H1 (cell line): Measurements from ENCODE around the gene TAF12. TPM values are rescaled to one million over a fixed set of nuclear protein-coding genes. Genes with fewer than 3 reads are reported as not detected.

Experiments used
- CTCF ChIA-PET: fragments of 300-600 bp; sonication (Branson Sonifier 250); formaldehyde crosslinking; loops from one replicate; lab custom pipeline; 2021; ENCODE audit not compliant: partially characterized antibody; lab: Charles Lee
- POLR2A ChIA-PET: fragments of 300-600 bp; sonication (Branson Sonifier 250); formaldehyde crosslinking; loops from one replicate; lab custom pipeline; 2021; ENCODE audit warnings: inconsistent platforms; ENCODE audit not compliant: partially characterized antibody; lab: Charles Lee
- DNase-seq, 2 experiments: peaks; one replicate each; pipeline versions ENCODE4 v3.0.0 to v3.0.0-alpha.2; 2010 to 2022; ENCODE audit warnings: low spot score in 2 of 2, low read depth in 1 of 2, mixed read lengths in 1 of 2
- FAIRE-seq: peaks from 2 replicates; lab custom pipeline; 2011; peaks lifted over from hg19 to GRCh38; lab: Jason Lieb, UNC
- H2AFZ ChIP-seq: 2 replicates; pipeline ENCODE4 v1.8.1; 2012; ENCODE audit warnings: low read length, inconsistent platforms
- H2AK5ac ChIP-seq: 2 replicates; pipeline ENCODE4 v1.6.1; 2013; ENCODE audit warnings: low read depth, low read length
- H2BK120ac ChIP-seq: replicated peaks from 2 replicates; pipeline ENCODE3; 2013; ENCODE audit warnings: low read depth, low read length, inconsistent platforms
- H2BK12ac ChIP-seq: 2 replicates; pipeline ENCODE4 v1.6.1; 2013; ENCODE audit warnings: low read depth, low read length
- H2BK15ac ChIP-seq: 2 replicates; pipeline ENCODE4 v1.6.1; 2013; ENCODE audit warnings: low read length
- H2BK20ac ChIP-seq: 2 replicates; pipeline ENCODE4 v1.6.1; 2013; ENCODE audit warnings: low read length
- H2BK5ac ChIP-seq: 2 replicates; pipeline ENCODE4 v1.6.1; 2013; ENCODE audit warnings: low read depth, low read length
- H3K14ac ChIP-seq: 2 replicates; pipeline ENCODE4 v1.6.1; 2013; ENCODE audit warnings: inconsistent platforms; ENCODE audit not compliant: insufficient read length
- H3K18ac ChIP-seq: 2 replicates; pipeline ENCODE4 v1.6.1; 2013; ENCODE audit warnings: low read length; ENCODE audit errors: extremely low read depth
- H3K23ac ChIP-seq: 2 replicates; pipeline ENCODE4 v1.6.1; 2013; ENCODE audit warnings: inconsistent platforms; ENCODE audit not compliant: insufficient read length
- H3K23me2 ChIP-seq: 2 replicates; pipeline ENCODE4 v1.6.1; 2013; ENCODE audit warnings: low read depth, low read length
- H3K27ac ChIP-seq: 2 replicates; pipeline ENCODE4 v1.6.1; 2011; ENCODE audit warnings: low read depth, low read length, inconsistent platforms
- H3K27me3 ChIP-seq, 4 experiments: replicated peaks in 1 of 4; 1 replicate in 1 of 4; 2 replicates in 3 of 4; pipeline versions ENCODE4 v1.6.1 to v1.8.1; 2011 to 2013; ENCODE audit warnings: low read length in 3 of 4, mild to moderate bottlenecking in 3 of 4, inconsistent platforms in 2 of 4, mixed read lengths in 2 of 4, moderate library complexity in 1 of 4; ENCODE audit not compliant: control insufficient read depth in 3 of 4, insufficient read depth in 3 of 4; ENCODE audit errors: extremely low read depth in 1 of 4
- H3K36me3 ChIP-seq, 4 experiments: 2 replicates each; pipeline versions ENCODE4 v1.6.1 to v1.8.1; 2011 to 2013; ENCODE audit warnings: mild to moderate bottlenecking in 4 of 4, low read length in 3 of 4, moderate library complexity in 2 of 4, control low read depth in 1 of 4, inconsistent platforms in 1 of 4; ENCODE audit not compliant: insufficient read depth in 4 of 4, control insufficient read depth in 2 of 4
- H3K4ac ChIP-seq: replicated peaks from 2 replicates; pipeline ENCODE3; 2013; ENCODE audit warnings: low read length, low read depth, mixed read lengths, inconsistent platforms; ENCODE audit not compliant: insufficient read length
- H3K4me1 ChIP-seq, 4 experiments: replicated peaks in 1 of 4; 1 replicate in 1 of 4; 2 replicates in 3 of 4; pipeline versions ENCODE4 v1.6.1 to v1.8.1; 2011 to 2013; ENCODE audit warnings: low read length in 3 of 4, inconsistent platforms in 2 of 4, mixed read lengths in 1 of 4; ENCODE audit not compliant: insufficient read depth in 4 of 4, control insufficient read depth in 3 of 4
- H3K4me2 ChIP-seq, 2 experiments: 2 replicates each; pipeline versions ENCODE4 v1.6.1 to v1.8.1; 2011 to 2013; ENCODE audit warnings: low read depth in 2 of 2, low read length in 2 of 2, control low read depth in 1 of 2, inconsistent platforms in 1 of 2, mild to moderate bottlenecking in 1 of 2; ENCODE audit not compliant: insufficient read depth in 1 of 2
- H3K4me3 ChIP-seq, 4 experiments: fragments of 200-600, 300-600 bp in 1 of 4; sonication (generic), shearing (Covaris generic), sonication (Bioruptor Twin) in 1 of 4; 2 replicates each; pipeline versions ENCODE4 v1.5.1 to v1.8.1; 2011 to 2016; ENCODE audit warnings: low read length in 4 of 4, low read depth in 3 of 4, control low read depth in 2 of 4, inconsistent platforms in 2 of 4, mild to moderate bottlenecking in 2 of 4, mixed read lengths in 1 of 4, moderate library complexity in 1 of 4; ENCODE audit not compliant: insufficient read depth in 2 of 4; ENCODE audit errors: extremely low read depth in 1 of 4
- H3K56ac ChIP-seq: replicated peaks from 2 replicates; pipeline ENCODE3; 2013; ENCODE audit warnings: low read depth, mild to moderate bottlenecking, mixed read lengths, low read length, inconsistent platforms; ENCODE audit not compliant: insufficient read length
- H3K79me1 ChIP-seq: 2 replicates; pipeline ENCODE4 v1.6.1; 2013; ENCODE audit warnings: low read depth, low read length, control low read depth
- H3K79me2 ChIP-seq, 2 experiments: 2 replicates each; pipeline versions ENCODE4 v1.6.1 to v1.8.1; 2012 to 2013; ENCODE audit warnings: low read length in 2 of 2, mild to moderate bottlenecking in 2 of 2, inconsistent platforms in 1 of 2; ENCODE audit not compliant: insufficient read depth in 2 of 2, control insufficient read depth in 1 of 2
- H3K9ac ChIP-seq, 4 experiments: replicated peaks in 1 of 4; 1 replicate in 1 of 4; 2 replicates in 3 of 4; pipeline versions ENCODE4 v1.6.1 to v1.8.1; 2011 to 2013; ENCODE audit warnings: low read depth in 3 of 4, low read length in 3 of 4, control low read depth in 2 of 4, mild to moderate bottlenecking in 2 of 4, moderate library complexity in 2 of 4, inconsistent platforms in 1 of 4; ENCODE audit errors: extremely low read depth in 1 of 4
- H3K9me3 ChIP-seq, 2 experiments: 2 replicates each; pipeline versions ENCODE4 v1.6.1 to v1.8.1; 2012 to 2013; ENCODE audit warnings: mild to moderate bottlenecking in 2 of 2, moderate library complexity in 2 of 2, control low read depth in 1 of 2, inconsistent platforms in 1 of 2, low read depth in 1 of 2, low read length in 1 of 2, mixed read lengths in 1 of 2; ENCODE audit not compliant: insufficient read depth in 2 of 2
- H4K20me1 ChIP-seq, 2 experiments: replicated peaks in 1 of 2; 2 replicates each; pipeline versions ENCODE3 to v1.8.1; 2011 to 2013; ENCODE audit warnings: inconsistent platforms in 2 of 2, low read length in 2 of 2, mild to moderate bottlenecking in 1 of 2; ENCODE audit not compliant: insufficient read depth in 2 of 2, control insufficient read depth in 1 of 2
- H4K5ac ChIP-seq: 2 replicates; pipeline ENCODE4 v1.6.1; 2013; ENCODE audit warnings: low read length, low read depth, mixed read lengths, inconsistent platforms; ENCODE audit not compliant: insufficient read length
- H4K8ac ChIP-seq: 2 replicates; pipeline ENCODE4 v1.8.0; 2013; ENCODE audit warnings: mild to moderate bottlenecking, moderate library complexity, low read length, inconsistent platforms; ENCODE audit not compliant: insufficient read depth; ENCODE audit errors: extremely low read depth
- H4K91ac ChIP-seq: replicated peaks from 2 replicates; pipeline ENCODE3; 2013; ENCODE audit warnings: low read length, mixed read lengths, inconsistent platforms; ENCODE audit not compliant: insufficient read length
- CBX5 ChIP-seq: fragments of 300-800, 300-1000 bp; sonication (generic); IDR thresholded peaks from 2 replicates; pipeline ENCODE4 v1.7.1; 2016; ENCODE audit warnings: antibody characterized with exemption, low read length, low read depth
- CHD2 ChIP-seq: IDR thresholded peaks from 2 replicates; pipeline ENCODE4 v1.6.1; 2012; ENCODE audit warnings: low read length, improper control_type of control experiment
- GABPA ChIP-seq: IDR thresholded peaks from 2 replicates; pipeline ENCODE4 v1.6.1; 2011; ENCODE audit warnings: mild to moderate bottlenecking, low read length, moderate library complexity, borderline replicate concordance; ENCODE audit not compliant: insufficient read depth
- KDM1A ChIP-seq: fragments of 200-600, 300-600 bp; sonication (generic); IDR thresholded peaks from 2 replicates; pipeline ENCODE4 v1.7.1; 2016; ENCODE audit warnings: mild to moderate bottlenecking, low read length, borderline replicate concordance
- NANOG ChIP-seq: IDR thresholded peaks from 2 replicates; pipeline ENCODE4 v1.6.1; 2011; ENCODE audit warnings: low read length, low read depth, mild to moderate bottlenecking, inconsistent platforms; ENCODE audit not compliant: insufficient read depth, poor library complexity, severe bottlenecking
- POU5F1 ChIP-seq: IDR thresholded peaks from 2 replicates; pipeline ENCODE4 v1.6.1; 2011; ENCODE audit warnings: low read depth, mild to moderate bottlenecking, low read length, moderate library complexity
- SIRT6 ChIP-seq: IDR thresholded peaks from one replicate; pipeline ENCODE4 v1.7.1; 2012; ENCODE audit warnings: low read length, inconsistent platforms
- SP4 ChIP-seq: IDR thresholded peaks from 2 replicates; pipeline ENCODE4 v1.6.1; 2012; ENCODE audit warnings: low read length, inconsistent platforms
- TAF1 ChIP-seq: IDR thresholded peaks from 2 replicates; pipeline ENCODE4 v1.6.1; 2011; ENCODE audit warnings: mild to moderate bottlenecking, low read depth, low read length
- WGBS, 2 experiments: shearing (Covaris generic) in 1 of 2; methylation state at CpG; one replicate each; pipeline versions ENCODE4 v1.1.6 to v1.1.7; 2013 to 2015; ENCODE audit warnings: low lambda C conversion rate in 2 of 2, mixed read lengths in 2 of 2, inconsistent platforms in 1 of 2, low coverage in 1 of 2, missing lambda C conversion rate in 1 of 2; ENCODE audit not compliant: insufficient replicate concordance in 2 of 2, insufficient coverage in 1 of 2, insufficient read length in 1 of 2; ENCODE audit errors: extremely low coverage in 1 of 2, missing lambda C conversion rate in 1 of 2; 5-methylcytosine and 5-hydroxymethylcytosine counted together
- polyA plus RNA-seq, 7 experiments: library from polyadenylated mRNA; depleted of rRNA in 3 of 7; stranded (reverse) in 5 of 7; unstranded in 2 of 7; fragments of >200 nt in 5 of 7; fragments of 200-250 nt in 2 of 7; gene quantifications; 1 replicate in 5 of 7; 2 replicates in 1 of 7; 4 replicates in 1 of 7; pipeline versions ENCODE4 v1.2.1 to v1.2.3, GENCODE V29; 2011 to 2013; ENCODE audit warnings: missing spikeins in 2 of 7, mixed read lengths in 2 of 7
- total RNA-seq: library from RNA; stranded (reverse); fragmentation: NEBNext Ultra II Directional; extraction: Animal tissue kit (Norgen Biotek cat#: 25700); gene quantifications from 2 replicates; pipeline ENCODE4 v1.2.1, GENCODE V29; 2021

TAF12 gene
- total and polyA plus RNA-seq, 2 of the 8 experiments (the other 6 are each of a cell fraction or from before 2014, with no cell fraction given), result 25.1 to 27.2 TPM

GRCh38 chr1:28642056-28642846 lies 616 bp downstream of the TAF12 start:
- Histone ChIP-seq H4K8ac (peak overlapping the region; percentile 81; the same call in 1 of the 2 replicates), H3K4me2 (peak overlapping the region; percentile 67 to 90), H2BK5ac (peak overlapping the region; percentile 83), H2BK15ac (0 out of 2 replicates have a peak overlapping the region, but pooled peaks have one; percentile 53), H3K4me1 (peaks cover 0 to 5% (median 1%) of the 10 kb centered on the region in 4 experiments; a peak in 2 of 7 replicates), H3K18ac (peak overlapping the region; percentile 97), H4K91ac (peak overlapping the region; percentile 58), H3K14ac (no peak overlapping the region), H3K56ac (no peak overlapping the region), H3K4me3 (peak overlapping the region; percentile 73 to 95 (median 86)), H3K4ac (peak overlapping the region; percentile 13), H3K9ac (peak overlapping the region; percentile 83 to 91 (median 88)), H3K36me3 (no peaks in the 10 kb centered on the region), H3K23ac (no peak overlapping the region), H3K79me2 (peaks cover 0 to 7% of the 10 kb centered on the region in 2 experiments; a peak in 2 of 4 replicates), H3K9me3 (no peaks in the 10 kb centered on the region), H2BK20ac (peak overlapping the region; percentile 75; the same call in 1 of the 2 replicates), H3K79me1 (no peaks in the 10 kb centered on the region), H4K20me1 (no peaks in the 10 kb centered on the region), H2AK5ac (no peak overlapping the region), H2BK120ac (no peak overlapping the region), H3K23me2 (peaks cover 6% of the 10 kb centered on the region), H2BK12ac (peak overlapping the region; percentile 77; the same call in 1 of the 2 replicates), H3K27ac (peak overlapping the region; percentile 70), H4K5ac (peak overlapping the region; percentile 76), H2AFZ (peak overlapping the region; percentile 87), H3K27me3 (no peaks in the 10 kb centered on the region)
- no peak for DNase-seq
- CTCF ChIA-PET, result interaction anchor here (0.6 to 5.1 kb wide), 9 partner anchors 10 to 1753 kb away, joined by 3 to 31 read pairs (median 5); partner anchors contain the start of gene YTHDF2
- POLR2A ChIA-PET, result interaction anchor here (0.7 to 9.3 kb wide), 16 partner anchors 8 to 133 kb away, joined by 3 to 132 read pairs (median 5); partner anchors contain the start of genes GMEB1, RCC1 and YTHDF2
- FAIRE-seq, result no peak
- 5% methylated on average over 24 of the region's 26 CpGs; no CpG with 5 or more reads in 1 of the 2 experiments for WGBS, 2 experiments
- TF ChIP-seq SP4 (no peak), CHD2 (no peak), NANOG (no peak), GABPA (no peak), CBX5 (no peak), SIRT6 (no peak), TAF1 (no peak), KDM1A (no peak), POU5F1 (no peak)
